SK-N-SH (cell line): Measurements from ENCODE around the gene LBR.

Experiments
- POLR2AphosphoS5 ChIP-seq: IDR thresholded peaks from 2 replicates; pipeline ENCODE4 v1.6.1; 2012; ENCODE audit warnings: low read depth, low read length
- RAD21 ChIP-seq: IDR thresholded peaks from 2 replicates; pipeline ENCODE4 v1.6.1; 2012; ENCODE audit warnings: mild to moderate bottlenecking, low read length
- RFX5 ChIP-seq: IDR thresholded peaks from 2 replicates; pipeline ENCODE4 v1.6.1; 2012; ENCODE audit warnings: mild to moderate bottlenecking, improper control_type of control experiment, low read length
- TAF1 ChIP-seq: IDR thresholded peaks from 2 replicates; pipeline ENCODE4 v1.6.1; 2012; ENCODE audit warnings: low read depth, mild to moderate bottlenecking, low read length, moderate library complexity, borderline replicate concordance
- USF1 ChIP-seq: IDR thresholded peaks from 2 replicates; pipeline ENCODE4 v1.4.0; 2012; ENCODE audit warnings: low read depth, borderline replicate concordance

GRCh38 chr1:225445639-225446594 is 18.1 kb upstream of the LBR start:
- TF ChIP-seq RAD21 = no peak
- TF ChIP-seq POLR2AphosphoS5 = no peak
- no peak for TF ChIP-seq USF1
- no peak for TF ChIP-seq TAF1
- TF ChIP-seq RFX5 = no peak
